Endodermal cell (in vitro differentiated cells): ENCODE data around the gene CHMP5. TPM values are rescaled to one million over a fixed set of nuclear protein-coding genes. Genes with fewer than 3 reads are reported as not detected.

Source experiments
- DNase-seq: peaks from one replicate; pipeline ENCODE4 v3.0.0-alpha.2; 2017
- H3K27ac ChIP-seq: 2 replicates; pipeline ENCODE4 v1.5.1; 2013; ENCODE audit warnings: mild to moderate bottlenecking, low read depth, low read length, moderate library complexity
- H3K27me3 ChIP-seq: 2 replicates; pipeline ENCODE4 v1.6.1; 2013; ENCODE audit warnings: mild to moderate bottlenecking, low read length, moderate library complexity; ENCODE audit not compliant: insufficient read depth, control insufficient read depth, poor library complexity, severe bottlenecking
- H3K36me3 ChIP-seq: 2 replicates; pipeline ENCODE4 v1.7.0; 2013; ENCODE audit warnings: mild to moderate bottlenecking, low read length, moderate library complexity; ENCODE audit not compliant: control insufficient read depth, insufficient read depth
- H3K4me1 ChIP-seq: one replicate; pipeline ENCODE4 v1.7.0; 2013; ENCODE audit warnings: low read length; ENCODE audit not compliant: control insufficient read depth, insufficient read depth
- H3K4me3 ChIP-seq: 2 replicates; pipeline ENCODE4 v1.5.1; 2013; ENCODE audit warnings: mild to moderate bottlenecking, low read length, moderate library complexity
- H3K9ac ChIP-seq: 2 replicates; pipeline ENCODE4 v1.6.1; 2013; ENCODE audit warnings: mild to moderate bottlenecking, low read length, moderate library complexity; ENCODE audit not compliant: poor library complexity, severe bottlenecking; ENCODE audit errors: extremely low read depth
- H3K9me3 ChIP-seq: 2 replicates; pipeline ENCODE4 v1.6.1; 2013; ENCODE audit warnings: mild to moderate bottlenecking, low read length, moderate library complexity; ENCODE audit not compliant: control insufficient read depth
- H3K27ac Mint-ChIP-seq: 2 replicates; pipeline ENCODE4 v1.8.0; 2020; ENCODE audit warnings: mixed read lengths
- H3K27me3 Mint-ChIP-seq: 2 replicates; pipeline ENCODE4 v1.8.0; 2021; ENCODE audit warnings: mild to moderate bottlenecking, mixed read lengths; ENCODE audit not compliant: insufficient read depth
- H3K36me3 Mint-ChIP-seq: 2 replicates; pipeline ENCODE4 v1.8.0; 2020; ENCODE audit warnings: low read depth, mixed read lengths
- H3K4me1 Mint-ChIP-seq: 2 replicates; pipeline ENCODE4 v1.8.0; 2020; ENCODE audit warnings: mixed read lengths
- H3K4me3 Mint-ChIP-seq: 2 replicates; pipeline ENCODE4 v1.8.0; 2020; ENCODE audit warnings: mild to moderate bottlenecking, moderate library complexity, mixed read lengths
- H3K9me3 Mint-ChIP-seq: 2 replicates; pipeline ENCODE4 v1.8.0; 2020; ENCODE audit warnings: mild to moderate bottlenecking, mixed read lengths
- WGBS, 2 experiments: methylation state at CpG; one replicate each; pipeline versions ENCODE4 v1.1.5 to v1.1.7; 2013; ENCODE audit warnings: missing lambda C conversion rate in 2 of 2, mixed read lengths in 1 of 2; ENCODE audit not compliant: insufficient coverage in 1 of 2, insufficient read length in 1 of 2; 5-methylcytosine and 5-hydroxymethylcytosine counted together
- total RNA-seq, 2 donors: library from RNA; stranded (reverse); fragmentation: NEBNext Ultra II Directional in 1 of 2; extraction: Animal tissue kit (Norgen Biotek cat#: 25700) in 1 of 2; gene quantifications; 2 replicates in 1 of 2; 3 replicates in 1 of 2; pipeline ENCODE4 v1.2.1, GENCODE V29; 2021
- TF ChIP-seq, protein P1 (sequence below): fragments of 200-600 bp; sonication (generic); conservative IDR thresholded peaks from 2 replicates; pipeline ENCODE4 v1.5.0; 2021; ENCODE audit warnings: antibody characterized with exemption, mild to moderate bottlenecking

Gene CHMP5
- total RNA-seq, 2 donors from 2014 or later: 62.9 to 80.2 TPM

- Mint-ChIP-seq H3K27ac (peak overlapping the region; percentile 99), H3K9me3 (no peaks in the 10 kb centered on the region), H3K36me3 (peaks cover 6% of the 10 kb centered on the region), H3K27me3 (no peaks in the 10 kb centered on the region), H3K4me1 (peaks cover 10% of the 10 kb centered on the region), H3K4me3 (peak overlapping the region; percentile 99)
- H3K4me1 ChIP-seq: no peaks in the 10 kb centered on the region
- no peaks in the 10 kb centered on the region for H3K27me3 ChIP-seq
- WGBS, 2 experiments: 61% methylated on average over 7 of the region's 12 CpGs; no CpG with 5 or more reads in 1 of the 2 experiments
- peak overlapping the region; percentile 99 for H3K9ac ChIP-seq
- peak; percentile 57 for DNase-seq
- peaks cover 24% of the 10 kb centered on the region for H3K36me3 ChIP-seq
- no peaks in the 10 kb centered on the region for H3K9me3 ChIP-seq
- TF ChIP-seq, protein P1, sequence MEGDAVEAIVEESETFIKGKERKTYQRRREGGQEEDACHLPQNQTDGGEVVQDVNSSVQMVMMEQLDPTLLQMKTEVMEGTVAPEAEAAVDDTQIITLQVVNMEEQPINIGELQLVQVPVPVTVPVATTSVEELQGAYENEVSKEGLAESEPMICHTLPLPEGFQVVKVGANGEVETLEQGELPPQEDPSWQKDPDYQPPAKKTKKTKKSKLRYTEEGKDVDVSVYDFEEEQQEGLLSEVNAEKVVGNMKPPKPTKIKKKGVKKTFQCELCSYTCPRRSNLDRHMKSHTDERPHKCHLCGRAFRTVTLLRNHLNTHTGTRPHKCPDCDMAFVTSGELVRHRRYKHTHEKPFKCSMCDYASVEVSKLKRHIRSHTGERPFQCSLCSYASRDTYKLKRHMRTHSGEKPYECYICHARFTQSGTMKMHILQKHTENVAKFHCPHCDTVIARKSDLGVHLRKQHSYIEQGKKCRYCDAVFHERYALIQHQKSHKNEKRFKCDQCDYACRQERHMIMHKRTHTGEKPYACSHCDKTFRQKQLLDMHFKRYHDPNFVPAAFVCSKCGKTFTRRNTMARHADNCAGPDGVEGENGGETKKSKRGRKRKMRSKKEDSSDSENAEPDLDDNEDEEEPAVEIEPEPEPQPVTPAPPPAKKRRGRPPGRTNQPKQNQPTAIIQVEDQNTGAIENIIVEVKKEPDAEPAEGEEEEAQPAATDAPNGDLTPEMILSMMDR: no peak
- H3K4me3 ChIP-seq: peak overlapping the region; percentile 85
- no peak overlapping the region for H3K27ac ChIP-seq
These were observed 24.6 kb downstream of the CHMP5 start for GRCh38 chr9:33289496-33289895.

GRCh38 chr9:33289936-33290246 is 25.0 kb downstream of the CHMP5 start:
- Histone ChIP-seq H3K9me3 (no peaks in the 10 kb centered on the region), H3K4me1 (no peaks in the 10 kb centered on the region), H3K36me3 (peaks cover 28% of the 10 kb centered on the region), H3K27me3 (no peaks in the 10 kb centered on the region), H3K9ac (peak overlapping the region; percentile 99), H3K4me3 (peak overlapping the region; percentile 85), H3K27ac (peak overlapping the region; percentile 94)
- no peak for DNase-seq
- TF ChIP-seq, protein P1: no peak
- H3K4me1 Mint-ChIP-seq: peaks cover 10% of the 10 kb centered on the region
- peaks cover 10% of the 10 kb centered on the region for H3K36me3 Mint-ChIP-seq
- 1 to 10% methylated on average over 4 to 14 of the region's 14 CpGs for WGBS, 2 experiments
- peak overlapping the region; percentile 99 for H3K4me3 Mint-ChIP-seq
- peak overlapping the region; percentile 99 for H3K27ac Mint-ChIP-seq
- no peaks in the 10 kb centered on the region for H3K9me3 Mint-ChIP-seq
- H3K27me3 Mint-ChIP-seq: no peaks in the 10 kb centered on the region

DNA sequence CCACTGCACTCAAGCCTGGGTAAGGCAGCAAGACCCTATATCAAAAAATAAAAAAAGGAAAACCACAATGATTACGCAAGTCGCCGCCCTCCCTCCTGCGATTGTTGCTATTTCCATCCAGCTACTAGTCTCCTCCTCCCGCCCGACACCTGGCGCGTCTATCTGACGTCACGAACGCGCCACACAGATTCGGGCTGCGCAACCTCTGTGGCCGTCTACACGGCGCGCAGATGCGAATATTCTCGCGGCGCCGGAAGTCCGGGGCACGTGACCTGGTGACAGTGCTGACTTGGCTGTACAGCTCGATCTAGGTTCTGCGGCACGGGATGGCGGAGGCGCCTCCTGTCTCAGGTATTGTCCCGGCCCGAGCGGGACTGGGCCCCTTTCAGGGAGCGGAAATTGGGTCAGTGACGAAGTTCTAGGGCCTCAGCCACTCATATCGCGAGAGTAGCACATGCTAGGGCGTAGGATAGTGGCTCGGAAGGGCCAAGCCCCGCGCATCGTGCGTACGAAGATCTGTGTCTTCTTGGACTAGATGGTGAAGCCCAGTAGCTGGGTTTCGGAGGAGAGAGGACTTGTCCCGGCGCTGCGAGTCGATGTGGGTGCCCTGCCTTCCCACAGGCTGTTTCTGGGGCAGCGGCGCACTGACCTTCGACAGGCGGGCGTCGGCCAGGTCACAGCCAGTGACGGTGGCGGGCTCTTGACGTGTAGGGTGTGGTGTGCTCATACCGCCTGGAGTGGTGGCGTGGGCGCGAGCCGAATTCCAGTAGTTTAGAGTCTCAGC is 25.6 kb downstream of the CHMP5 start, which contains the start of gene NFX1:
NFX1 (plus strand) TSS at position 270 of the 784 bp plus-strand sequence; CDS start at position 327, 57 bp downstream.
- Mint-ChIP-seq H3K4me3 (peak within 1 kb of the TSS; percentile 99), H3K27ac (peak within 1 kb of the TSS; percentile 99), H3K4me1 (peaks cover 10% of the 10 kb centered on the region), H3K36me3 (peaks cover 13% of the 10 kb centered on the region), H3K9me3 (no peaks in the 10 kb centered on the region), H3K27me3 (no peaks in the 10 kb centered on the region)
- H3K4me1 ChIP-seq: no peaks in the 10 kb centered on the region
- H3K4me3 ChIP-seq: peak within 1 kb of the TSS; percentile 85
- H3K9ac ChIP-seq: peak within 1 kb of the TSS; percentile 99
- H3K27ac ChIP-seq: peak within 1 kb of the TSS; percentile 94
- no peaks in the 10 kb centered on the region for H3K27me3 ChIP-seq
- DNase-seq: peak; percentile 98
- no peaks in the 10 kb centered on the region for H3K9me3 ChIP-seq
- TF ChIP-seq, protein P1: no peak
- H3K36me3 ChIP-seq: peaks cover 34% of the 10 kb centered on the region
- 0% methylated on average over 22 to 63 of the region's 63 CpGs for WGBS, 2 experiments
